Duodenal mucosa (tissue), 2 donors: ENCODE results near the gene GNG4.

Experiments
- H3K27ac ChIP-seq: one replicate; pipeline ENCODE4 v1.7.0; 2013; ENCODE audit warnings: low read depth, low read length
- H3K27me3 ChIP-seq, 2 donors: one replicate each; pipeline ENCODE4 v1.7.0; 2013; ENCODE audit warnings: low read length in 2 of 2, control low read depth in 1 of 2; ENCODE audit not compliant: insufficient read depth in 2 of 2, control insufficient read depth in 1 of 2
- H3K36me3 ChIP-seq, 2 donors: one replicate each; pipeline ENCODE4 v1.7.0; 2013; ENCODE audit warnings: low read length in 2 of 2, control low read depth in 1 of 2; ENCODE audit not compliant: insufficient read depth in 2 of 2, control insufficient read depth in 1 of 2
- H3K4me1 ChIP-seq, 2 donors: one replicate each; pipeline ENCODE4 v1.7.0; 2013; ENCODE audit warnings: low read length in 2 of 2, control low read depth in 1 of 2; ENCODE audit not compliant: insufficient read depth in 2 of 2, control insufficient read depth in 1 of 2
- H3K4me3 ChIP-seq, 2 donors: one replicate each; pipeline ENCODE4 v1.7.0; 2013; ENCODE audit warnings: low read length in 2 of 2, low read depth in 1 of 2
- H3K9ac ChIP-seq, 2 donors: one replicate each; pipeline ENCODE4 v1.7.0; 2013; ENCODE audit warnings: low read length in 2 of 2, low read depth in 1 of 2
- H3K9me3 ChIP-seq, 2 donors: one replicate each; pipeline ENCODE4 v1.7.0; 2013; ENCODE audit warnings: low read length in 2 of 2, control low read depth in 1 of 2; ENCODE audit not compliant: control insufficient read depth in 1 of 2

Gene GNG4

GRCh38 chr1:235500971-235501540 lies 148.5 kb downstream of the GNG4 start:
- Histone ChIP-seq H3K9me3 (no peaks in the 10 kb centered on the region), H3K9ac (no peak overlapping the region), H3K27ac (no peak overlapping the region), H3K27me3 (no peaks in the 10 kb centered on the region), H3K36me3 (no peaks in the 10 kb centered on the region), H3K4me3 (no peak overlapping the region), H3K4me1 (peaks cover 9 to 19% of the 10 kb centered on the region in 2 donors)
